K562 (cell line): ENCODE measurements around the gene TMED8. TPM values are rescaled to one million over a fixed set of nuclear protein-coding genes. Genes with fewer than 3 reads are reported as not detected.

Source experiments
- GATAD2B ChIP-seq: fragments of 450-650 bp; IDR thresholded peaks from 2 replicates; pipeline ENCODE4 v1.6.1; 2017; ENCODE audit warnings: mild to moderate bottlenecking, borderline replicate concordance
- HDAC1 ChIP-seq, 2 experiments: fragments of 450-650 bp; IDR thresholded peaks; 2 replicates each; pipeline ENCODE4 v1.6.1; 2016 to 2017; ENCODE audit warnings: inconsistent platforms in 1 of 2, mild to moderate bottlenecking in 1 of 2, moderate library complexity in 1 of 2
- POLR2A ChIP-seq: fragments of 450-650 bp; conservative IDR thresholded peaks from 2 replicates; pipeline ENCODE4 v1.6.1; 2016
- SAP30 ChIP-seq: fragments of 200-600 bp; sonication (generic); IDR thresholded peaks from 2 replicates; pipeline ENCODE4 v1.6.1; 2012; ENCODE audit warnings: borderline replicate concordance, low read depth, mild to moderate bottlenecking, moderate library complexity, low read length, control low read depth, inconsistent platforms; ENCODE audit not compliant: insufficient read depth, poor library complexity, severe bottlenecking
- SMARCB1 ChIP-seq: IDR thresholded peaks from 2 replicates; pipeline ENCODE4 v1.6.1; 2011; ENCODE audit warnings: improper control_type of control experiment, low read depth; ENCODE audit not compliant: insufficient read length
- TCFL5 ChIP-seq: fragments of 250-450 bp; sonication (Bioruptor Pico); conservative IDR thresholded peaks from 2 replicates; pipeline ENCODE4 v1.6.1; 2021; ENCODE audit warnings: mild to moderate bottlenecking, moderate library complexity, matching md5 sums
- TFAP4 ChIP-seq: sonication (generic); formaldehyde crosslinking; IDR thresholded peaks from 2 replicates; pipeline ENCODE4 v1.8.0; 2022; ENCODE audit warnings: missing genetic modification reagents, mild to moderate bottlenecking, moderate library complexity, borderline replicate concordance
- polyA plus RNA-seq, 8 experiments: library from polyadenylated mRNA; depleted of rRNA in 4 of 8; stranded (reverse) in 5 of 8; unstranded in 3 of 8; fragments of >200 nt; fragmentation: Nextera tagmentation in 2 of 8; fragmentation: Illumina TruSeq in 1 of 8; extraction: Ambion mirVana in 2 of 8; extraction: Trizol in 1 of 8; gene quantifications; 2 replicates each; pipeline versions ENCODE4 v1.2.1 to v1.2.3, GENCODE V29; 2011 to 2014; ENCODE audit warnings: inconsistent platforms in 1 of 8, missing spikeins in 1 of 8
- total RNA-seq, 7 experiments: library from RNA; depleted of rRNA in 6 of 7; stranded (reverse); fragments of >200 nt in 6 of 7; fragmentation: Illumina TruSeq in 2 of 7; extraction: Trizol in 2 of 7; gene quantifications; 2 replicates each; pipeline versions ENCODE4 v1.2.1 to v1.2.3, GENCODE V29; 2011 to 2021; ENCODE audit warnings: low replicate concordance in 1 of 7
- TF ChIP-seq, protein P1 (sequence below), 2 experiments: IDR thresholded peaks; 2 replicates each; pipeline ENCODE4 v1.6.1; 2012; ENCODE audit warnings: improper control_type of control experiment in 2 of 2, low read depth in 2 of 2, low read length in 2 of 2, borderline replicate concordance in 1 of 2
- TF ChIP-seq, protein P2 (sequence below): fragments of 200-400 bp; formaldehyde crosslinking; IDR thresholded peaks from 2 replicates; pipeline ENCODE4 v1.6.1; 2017; ENCODE audit warnings: mild to moderate bottlenecking, low read depth, low read length, moderate library complexity
- TF ChIP-seq, protein P3 (sequence below), 2 experiments: fragments of 450-650 bp in 1 of 2; sonication (generic) in 1 of 2; formaldehyde crosslinking in 1 of 2; IDR thresholded peaks; 2 replicates each; pipeline versions ENCODE4 v1.7.1 to v1.9.0; 2016 to 2022; ENCODE audit warnings: inconsistent platforms in 1 of 2, mild to moderate bottlenecking in 1 of 2, missing genetic modification reagents in 1 of 2

Gene TMED8
- total and polyA plus RNA-seq, 9 of the 15 experiments (the other 6 are each of a cell fraction or from before 2014, with no cell fraction given): 3.3 to 17.4 (median 12.0) TPM

GRCh38 chr14:77376771-77377501, at the start of gene TMED8, which contains the start of gene SAMD15 (continued):
- TF ChIP-seq, protein P1, sequence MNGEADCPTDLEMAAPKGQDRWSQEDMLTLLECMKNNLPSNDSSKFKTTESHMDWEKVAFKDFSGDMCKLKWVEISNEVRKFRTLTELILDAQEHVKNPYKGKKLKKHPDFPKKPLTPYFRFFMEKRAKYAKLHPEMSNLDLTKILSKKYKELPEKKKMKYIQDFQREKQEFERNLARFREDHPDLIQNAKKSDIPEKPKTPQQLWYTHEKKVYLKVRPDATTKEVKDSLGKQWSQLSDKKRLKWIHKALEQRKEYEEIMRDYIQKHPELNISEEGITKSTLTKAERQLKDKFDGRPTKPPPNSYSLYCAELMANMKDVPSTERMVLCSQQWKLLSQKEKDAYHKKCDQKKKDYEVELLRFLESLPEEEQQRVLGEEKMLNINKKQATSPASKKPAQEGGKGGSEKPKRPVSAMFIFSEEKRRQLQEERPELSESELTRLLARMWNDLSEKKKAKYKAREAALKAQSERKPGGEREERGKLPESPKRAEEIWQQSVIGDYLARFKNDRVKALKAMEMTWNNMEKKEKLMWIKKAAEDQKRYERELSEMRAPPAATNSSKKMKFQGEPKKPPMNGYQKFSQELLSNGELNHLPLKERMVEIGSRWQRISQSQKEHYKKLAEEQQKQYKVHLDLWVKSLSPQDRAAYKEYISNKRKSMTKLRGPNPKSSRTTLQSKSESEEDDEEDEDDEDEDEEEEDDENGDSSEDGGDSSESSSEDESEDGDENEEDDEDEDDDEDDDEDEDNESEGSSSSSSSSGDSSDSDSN (IDR thresholded peaks at IDR 0.05; ENCODE audit: borderline replicate concordance in 1 of 2, low read depth in 2 of 2, low read length in 2 of 2): 0 out of 4 replicates have a peak, but pooled peaks of 1 of the 2 experiments have one; percentile 30
- TF ChIP-seq, protein P2, sequence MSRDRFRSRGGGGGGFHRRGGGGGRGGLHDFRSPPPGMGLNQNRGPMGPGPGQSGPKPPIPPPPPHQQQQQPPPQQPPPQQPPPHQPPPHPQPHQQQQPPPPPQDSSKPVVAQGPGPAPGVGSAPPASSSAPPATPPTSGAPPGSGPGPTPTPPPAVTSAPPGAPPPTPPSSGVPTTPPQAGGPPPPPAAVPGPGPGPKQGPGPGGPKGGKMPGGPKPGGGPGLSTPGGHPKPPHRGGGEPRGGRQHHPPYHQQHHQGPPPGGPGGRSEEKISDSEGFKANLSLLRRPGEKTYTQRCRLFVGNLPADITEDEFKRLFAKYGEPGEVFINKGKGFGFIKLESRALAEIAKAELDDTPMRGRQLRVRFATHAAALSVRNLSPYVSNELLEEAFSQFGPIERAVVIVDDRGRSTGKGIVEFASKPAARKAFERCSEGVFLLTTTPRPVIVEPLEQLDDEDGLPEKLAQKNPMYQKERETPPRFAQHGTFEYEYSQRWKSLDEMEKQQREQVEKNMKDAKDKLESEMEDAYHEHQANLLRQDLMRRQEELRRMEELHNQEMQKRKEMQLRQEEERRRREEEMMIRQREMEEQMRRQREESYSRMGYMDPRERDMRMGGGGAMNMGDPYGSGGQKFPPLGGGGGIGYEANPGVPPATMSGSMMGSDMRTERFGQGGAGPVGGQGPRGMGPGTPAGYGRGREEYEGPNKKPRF: no peak
- peak; percentile 62 for TF ChIP-seq POLR2A
- TF ChIP-seq, protein P3, sequence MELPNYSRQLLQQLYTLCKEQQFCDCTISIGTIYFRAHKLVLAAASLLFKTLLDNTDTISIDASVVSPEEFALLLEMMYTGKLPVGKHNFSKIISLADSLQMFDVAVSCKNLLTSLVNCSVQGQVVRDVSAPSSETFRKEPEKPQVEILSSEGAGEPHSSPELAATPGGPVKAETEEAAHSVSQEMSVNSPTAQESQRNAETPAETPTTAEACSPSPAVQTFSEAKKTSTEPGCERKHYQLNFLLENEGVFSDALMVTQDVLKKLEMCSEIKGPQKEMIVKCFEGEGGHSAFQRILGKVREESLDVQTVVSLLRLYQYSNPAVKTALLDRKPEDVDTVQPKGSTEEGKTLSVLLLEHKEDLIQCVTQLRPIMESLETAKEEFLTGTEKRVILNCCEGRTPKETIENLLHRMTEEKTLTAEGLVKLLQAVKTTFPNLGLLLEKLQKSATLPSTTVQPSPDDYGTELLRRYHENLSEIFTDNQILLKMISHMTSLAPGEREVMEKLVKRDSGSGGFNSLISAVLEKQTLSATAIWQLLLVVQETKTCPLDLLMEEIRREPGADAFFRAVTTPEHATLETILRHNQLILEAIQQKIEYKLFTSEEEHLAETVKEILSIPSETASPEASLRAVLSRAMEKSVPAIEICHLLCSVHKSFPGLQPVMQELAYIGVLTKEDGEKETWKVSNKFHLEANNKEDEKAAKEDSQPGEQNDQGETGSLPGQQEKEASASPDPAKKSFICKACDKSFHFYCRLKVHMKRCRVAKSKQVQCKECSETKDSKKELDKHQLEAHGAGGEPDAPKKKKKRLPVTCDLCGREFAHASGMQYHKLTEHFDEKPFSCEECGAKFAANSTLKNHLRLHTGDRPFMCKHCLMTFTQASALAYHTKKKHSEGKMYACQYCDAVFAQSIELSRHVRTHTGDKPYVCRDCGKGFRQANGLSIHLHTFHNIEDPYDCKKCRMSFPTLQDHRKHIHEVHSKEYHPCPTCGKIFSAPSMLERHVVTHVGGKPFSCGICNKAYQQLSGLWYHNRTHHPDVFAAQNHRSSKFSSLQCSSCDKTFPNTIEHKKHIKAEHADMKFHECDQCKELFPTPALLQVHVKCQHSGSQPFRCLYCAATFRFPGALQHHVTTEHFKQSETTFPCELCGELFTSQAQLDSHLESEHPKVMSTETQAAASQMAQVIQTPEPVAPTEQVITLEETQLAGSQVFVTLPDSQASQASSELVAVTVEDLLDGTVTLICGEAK (IDR thresholded peaks at IDR 0.05): peak; percentile 92
- TF ChIP-seq, protein P3 (CRISPR knock-in tag; IDR thresholded peaks at IDR 0.05): no peak
- peak in 1 of 2 experiments; percentile 81; a peak in 2 of 4 replicates for TF ChIP-seq HDAC1 (IDR thresholded peaks at IDR 0.05)
- no peak for TF ChIP-seq SMARCB1
- TF ChIP-seq GATAD2B: 0 out of 2 replicates have a peak, but pooled peaks have one; percentile 14
- TF ChIP-seq SAP30: peak; percentile 82
- peak; percentile 59 for TF ChIP-seq TFAP4 (CRISPR knock-in tag)
- no peak for TF ChIP-seq TCFL5
